ENCODE measurements around the gene OLFM2. TPM values are rescaled to one million over a fixed set of nuclear protein-coding genes. Genes with fewer than 3 reads are reported as not detected.

Gene OLFM2
- total RNA-seq, 1 experiment from 2014 or later = 106 TPM

DNA sequence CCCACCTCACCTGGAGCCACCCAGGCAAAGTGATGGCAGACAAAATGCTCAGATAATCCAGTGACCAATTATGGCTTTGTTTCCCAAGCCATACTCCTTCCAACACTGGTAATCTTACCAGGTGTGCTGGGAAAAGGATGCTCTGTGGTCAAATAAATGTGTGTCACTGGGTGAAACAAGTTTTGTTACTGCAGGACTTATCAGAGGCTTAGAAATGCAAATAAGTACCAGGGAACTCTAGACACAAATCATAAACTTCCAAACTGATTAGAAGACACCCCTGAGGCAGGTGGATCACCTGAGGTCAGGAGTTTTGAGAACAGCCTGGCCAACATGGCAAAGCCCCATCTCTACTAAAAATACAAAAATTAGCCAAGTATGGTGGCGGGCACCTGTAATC, 74.8 kb downstream of the OLFM2 start:
- POLR2A ChIA-PET (ENCODE audit: low non-redundant PET) = no interaction called here
- no TSS peak for BruUV-seq (replicated peaks)
- intact Hi-C loops (cut with micrococcal nuclease; ENCODE audit: unreplicated experiment) = no loop called here
- TF ChIP-seq EZH2 (IDR thresholded peaks at IDR 0.05; ENCODE audit: borderline replicate concordance, low read depth, low read length, poor library complexity, severe bottlenecking) = no peak
- TF ChIP-seq, protein P1, sequence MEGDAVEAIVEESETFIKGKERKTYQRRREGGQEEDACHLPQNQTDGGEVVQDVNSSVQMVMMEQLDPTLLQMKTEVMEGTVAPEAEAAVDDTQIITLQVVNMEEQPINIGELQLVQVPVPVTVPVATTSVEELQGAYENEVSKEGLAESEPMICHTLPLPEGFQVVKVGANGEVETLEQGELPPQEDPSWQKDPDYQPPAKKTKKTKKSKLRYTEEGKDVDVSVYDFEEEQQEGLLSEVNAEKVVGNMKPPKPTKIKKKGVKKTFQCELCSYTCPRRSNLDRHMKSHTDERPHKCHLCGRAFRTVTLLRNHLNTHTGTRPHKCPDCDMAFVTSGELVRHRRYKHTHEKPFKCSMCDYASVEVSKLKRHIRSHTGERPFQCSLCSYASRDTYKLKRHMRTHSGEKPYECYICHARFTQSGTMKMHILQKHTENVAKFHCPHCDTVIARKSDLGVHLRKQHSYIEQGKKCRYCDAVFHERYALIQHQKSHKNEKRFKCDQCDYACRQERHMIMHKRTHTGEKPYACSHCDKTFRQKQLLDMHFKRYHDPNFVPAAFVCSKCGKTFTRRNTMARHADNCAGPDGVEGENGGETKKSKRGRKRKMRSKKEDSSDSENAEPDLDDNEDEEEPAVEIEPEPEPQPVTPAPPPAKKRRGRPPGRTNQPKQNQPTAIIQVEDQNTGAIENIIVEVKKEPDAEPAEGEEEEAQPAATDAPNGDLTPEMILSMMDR (conservative IDR thresholded peaks at IDR 0.05; ENCODE audit: low read depth, low read length) = no peak
- peaks cover 9% of the 10 kb centered on the region for H3K4me1 ChIP-seq (ENCODE audit: insufficient read depth, low read length, poor library complexity, severe bottlenecking)
- H3K4me3 ChIP-seq (ENCODE audit: low read depth, low read length, poor library complexity, severe bottlenecking) = no peak overlapping the region
- H3K9me3 ChIP-seq (ENCODE audit: low read depth, low read length, poor library complexity, severe bottlenecking) = no peaks in the 10 kb centered on the region
- no peaks in the 10 kb centered on the region for H3K27me3 ChIP-seq (replicated peaks; ENCODE audit: insufficient read depth, low read depth, low read length, poor library complexity)
- no peak overlapping the region for H3K27ac ChIP-seq (ENCODE audit: low read depth, low read length, poor library complexity, severe bottlenecking)
- CTCF ChIA-PET = no interaction called here
- no peak for DNase-seq (ENCODE audit: low spot score)
- peaks cover 13% of the 10 kb centered on the region for H3K36me3 ChIP-seq (ENCODE audit: insufficient read depth, low read length, poor library complexity, severe bottlenecking)

DNA sequence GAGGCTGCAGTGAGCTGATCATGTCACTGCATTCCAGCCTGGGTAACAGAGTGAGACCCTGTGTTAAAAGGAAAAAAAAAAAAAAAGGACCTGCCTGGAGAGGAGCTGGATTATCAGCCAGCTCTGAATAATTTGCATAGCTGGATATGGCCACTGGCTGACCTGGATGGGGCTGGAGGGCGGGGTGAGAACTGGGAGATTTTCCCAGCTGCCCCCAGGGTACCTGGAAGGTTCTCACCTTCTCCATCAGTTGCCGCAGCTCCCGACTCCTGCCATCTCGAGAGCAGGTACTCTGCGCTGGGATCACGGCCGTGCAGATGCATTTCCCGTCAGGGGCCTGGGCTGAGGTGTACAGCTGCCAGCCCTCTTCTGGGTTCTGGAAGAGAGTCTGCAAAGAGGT, 75.9 kb downstream of the OLFM2 start:
- no TSS peak for BruUV-seq (replicated peaks)
- Histone ChIP-seq H3K27ac (ENCODE audit: low read depth, low read length, poor library complexity, severe bottlenecking) (no peak overlapping the region), H3K9me3 (ENCODE audit: low read depth, low read length, poor library complexity, severe bottlenecking) (no peaks in the 10 kb centered on the region), H3K27me3 (replicated peaks; ENCODE audit: insufficient read depth, low read depth, low read length, poor library complexity) (no peaks in the 10 kb centered on the region), H3K4me3 (ENCODE audit: low read depth, low read length, poor library complexity, severe bottlenecking) (no peak overlapping the region), H3K36me3 (ENCODE audit: insufficient read depth, low read length, poor library complexity, severe bottlenecking) (peaks cover 16% of the 10 kb centered on the region), H3K4me1 (ENCODE audit: insufficient read depth, low read length, poor library complexity, severe bottlenecking) (no peaks in the 10 kb centered on the region)
- no peak for DNase-seq (ENCODE audit: low spot score)
- POLR2A ChIA-PET (ENCODE audit: low non-redundant PET) = no interaction called here
- intact Hi-C loops (cut with micrococcal nuclease; ENCODE audit: unreplicated experiment) = no loop called here
- TF ChIP-seq, protein P1 (conservative IDR thresholded peaks at IDR 0.05; ENCODE audit: low read depth, low read length) = no peak
- TF ChIP-seq EZH2 (IDR thresholded peaks at IDR 0.05; ENCODE audit: borderline replicate concordance, low read depth, low read length, poor library complexity, severe bottlenecking) = no peak
- CTCF ChIA-PET = no interaction called here

DNA sequence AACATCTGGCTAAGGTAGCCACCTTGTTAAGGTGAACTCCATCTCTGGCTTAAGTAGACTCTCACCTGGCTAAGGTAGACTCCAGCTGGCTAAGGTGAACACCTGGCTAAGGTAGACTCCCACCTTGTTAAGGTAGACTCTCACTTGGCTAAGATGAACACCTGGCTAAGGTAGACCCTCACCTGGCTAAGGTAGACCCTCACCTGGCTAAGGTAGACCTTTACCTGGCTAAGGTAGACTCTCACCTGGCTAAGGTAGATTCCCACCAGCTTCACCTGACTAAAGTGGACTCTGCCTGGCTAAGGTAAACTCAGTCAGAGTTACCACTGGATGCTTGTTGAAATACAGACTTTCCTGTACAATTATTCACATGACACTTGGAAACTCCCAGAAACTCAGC, 77.5 kb downstream of the OLFM2 start:
- intact Hi-C loops (cut with micrococcal nuclease; ENCODE audit: unreplicated experiment) = loop anchor here (10.0 kb wide), 1 partner anchor 156 kb away; the partner anchor contains the start of genes COL5A3 and RDH8
- H3K4me3 ChIP-seq (ENCODE audit: low read depth, low read length, poor library complexity, severe bottlenecking) = no peak overlapping the region
- no peak for TF ChIP-seq EZH2 (IDR thresholded peaks at IDR 0.05; ENCODE audit: borderline replicate concordance, low read depth, low read length, poor library complexity, severe bottlenecking)
- TF ChIP-seq, protein P1 (conservative IDR thresholded peaks at IDR 0.05; ENCODE audit: low read depth, low read length) = no peak
- no peaks in the 10 kb centered on the region for H3K4me1 ChIP-seq (ENCODE audit: insufficient read depth, low read length, poor library complexity, severe bottlenecking)
- BruUV-seq (replicated peaks) = no TSS peak
- H3K9me3 ChIP-seq (ENCODE audit: low read depth, low read length, poor library complexity, severe bottlenecking) = no peaks in the 10 kb centered on the region
- H3K36me3 ChIP-seq (ENCODE audit: insufficient read depth, low read length, poor library complexity, severe bottlenecking) = peaks cover 16% of the 10 kb centered on the region
- DNase-seq (ENCODE audit: low spot score) = no peak
- no peaks in the 10 kb centered on the region for H3K27me3 ChIP-seq (replicated peaks; ENCODE audit: insufficient read depth, low read depth, low read length, poor library complexity)
- ChIA-PET CTCF (no interaction called here), POLR2A (ENCODE audit: low non-redundant PET) (no interaction called here)
- H3K27ac ChIP-seq (ENCODE audit: low read depth, low read length, poor library complexity, severe bottlenecking) = no peak overlapping the region
